Endothelial cell of umbilical vein (primary cell): ENCODE measurements around the gene SGSM2.

Experiments
- EZH2 ChIP-seq: IDR thresholded peaks from 2 replicates; pipeline ENCODE4 v1.6.1; 2012; ENCODE audit warnings: borderline replicate concordance, low read depth, mild to moderate bottlenecking, moderate library complexity, low read length, inconsistent platforms; ENCODE audit not compliant: severe bottlenecking
- FOS ChIP-seq: IDR thresholded peaks from 2 replicates; pipeline ENCODE4 v1.6.1; 2011; ENCODE audit warnings: mild to moderate bottlenecking, low read length, moderate library complexity, borderline replicate concordance; ENCODE audit not compliant: insufficient read depth
- GATA2 ChIP-seq: IDR thresholded peaks from 2 replicates; pipeline ENCODE4 v1.7.0; 2011; ENCODE audit warnings: low read depth, mild to moderate bottlenecking, moderate library complexity, mixed read lengths, low read length; ENCODE audit not compliant: insufficient read length, insufficient read depth
- JUN ChIP-seq: IDR thresholded peaks from 2 replicates; pipeline ENCODE4 v1.6.1; 2011; ENCODE audit warnings: borderline replicate concordance, low read depth; ENCODE audit not compliant: insufficient read length, insufficient read depth
- MYC ChIP-seq: IDR thresholded peaks from one replicate; pipeline ENCODE4 v1.6.1; 2011; ENCODE audit warnings: mild to moderate bottlenecking, low read depth, low read length
- POLR2A ChIP-seq: IDR thresholded peaks from 2 replicates; pipeline ENCODE4 v1.6.1; 2012; ENCODE audit warnings: low read depth, mild to moderate bottlenecking, control low read depth, low read length
- POLR2AphosphoS5 ChIP-seq: IDR thresholded peaks from 2 replicates; pipeline ENCODE4 v1.6.1; 2012; ENCODE audit warnings: low read depth, mild to moderate bottlenecking, control low read depth, low read length, moderate library complexity; ENCODE audit not compliant: insufficient read depth
- TF ChIP-seq, protein P1 (sequence below), 2 donors: IDR thresholded peaks; 1 replicate in 1 of 2; 2 replicates in 1 of 2; pipeline ENCODE4 v1.5.1; 2011; ENCODE audit warnings: low read length in 2 of 2, mild to moderate bottlenecking in 2 of 2, moderate library complexity in 2 of 2, control low read depth in 1 of 2, inconsistent platforms in 1 of 2, low read depth in 1 of 2; ENCODE audit not compliant: insufficient read depth in 1 of 2; ENCODE audit errors: extremely low read depth in 1 of 2
- TF ChIP-seq, protein P2 (sequence below): IDR thresholded peaks from 2 replicates; pipeline ENCODE4 v1.6.1; 2011; ENCODE audit not compliant: insufficient read depth, insufficient read length

DNA sequence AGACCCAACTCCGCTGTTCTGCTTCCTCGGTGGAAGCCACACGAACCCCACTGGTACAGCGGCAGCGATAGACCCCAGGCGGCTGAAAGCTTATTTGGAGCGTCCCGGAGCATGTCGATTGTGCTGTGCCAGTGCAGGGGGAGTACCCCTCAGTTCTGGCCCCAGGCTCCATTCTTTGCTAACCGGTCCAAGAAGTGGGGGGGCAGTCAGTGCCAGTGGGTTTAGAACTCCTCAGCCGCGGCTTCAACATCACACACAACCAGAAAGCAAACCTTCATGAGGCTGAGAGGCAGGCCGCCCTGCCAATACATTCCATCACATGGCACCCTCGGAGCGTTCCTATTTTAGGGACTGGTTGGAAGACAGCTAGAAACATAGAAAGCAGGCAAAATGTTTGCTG is 65.2 kb downstream of the SGSM2 start:
- TF ChIP-seq, protein P1, sequence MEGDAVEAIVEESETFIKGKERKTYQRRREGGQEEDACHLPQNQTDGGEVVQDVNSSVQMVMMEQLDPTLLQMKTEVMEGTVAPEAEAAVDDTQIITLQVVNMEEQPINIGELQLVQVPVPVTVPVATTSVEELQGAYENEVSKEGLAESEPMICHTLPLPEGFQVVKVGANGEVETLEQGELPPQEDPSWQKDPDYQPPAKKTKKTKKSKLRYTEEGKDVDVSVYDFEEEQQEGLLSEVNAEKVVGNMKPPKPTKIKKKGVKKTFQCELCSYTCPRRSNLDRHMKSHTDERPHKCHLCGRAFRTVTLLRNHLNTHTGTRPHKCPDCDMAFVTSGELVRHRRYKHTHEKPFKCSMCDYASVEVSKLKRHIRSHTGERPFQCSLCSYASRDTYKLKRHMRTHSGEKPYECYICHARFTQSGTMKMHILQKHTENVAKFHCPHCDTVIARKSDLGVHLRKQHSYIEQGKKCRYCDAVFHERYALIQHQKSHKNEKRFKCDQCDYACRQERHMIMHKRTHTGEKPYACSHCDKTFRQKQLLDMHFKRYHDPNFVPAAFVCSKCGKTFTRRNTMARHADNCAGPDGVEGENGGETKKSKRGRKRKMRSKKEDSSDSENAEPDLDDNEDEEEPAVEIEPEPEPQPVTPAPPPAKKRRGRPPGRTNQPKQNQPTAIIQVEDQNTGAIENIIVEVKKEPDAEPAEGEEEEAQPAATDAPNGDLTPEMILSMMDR (IDR thresholded peaks at IDR 0.05; ENCODE audit: extremely low read depth in 1 of 2, insufficient read depth in 1 of 2, low read depth in 1 of 2, low read length in 2 of 2), result no peak
- TF ChIP-seq POLR2AphosphoS5 (no peak), EZH2 (no peak), POLR2A (no peak), FOS (no peak), JUN (no peak), GATA2 (no peak), MYC (no peak)
- TF ChIP-seq, protein P2, sequence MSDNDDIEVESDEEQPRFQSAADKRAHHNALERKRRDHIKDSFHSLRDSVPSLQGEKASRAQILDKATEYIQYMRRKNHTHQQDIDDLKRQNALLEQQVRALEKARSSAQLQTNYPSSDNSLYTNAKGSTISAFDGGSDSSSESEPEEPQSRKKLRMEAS, result no peak
